ENCODE data around the gene XCL1.

- TF ChIP-seq, protein P1, sequence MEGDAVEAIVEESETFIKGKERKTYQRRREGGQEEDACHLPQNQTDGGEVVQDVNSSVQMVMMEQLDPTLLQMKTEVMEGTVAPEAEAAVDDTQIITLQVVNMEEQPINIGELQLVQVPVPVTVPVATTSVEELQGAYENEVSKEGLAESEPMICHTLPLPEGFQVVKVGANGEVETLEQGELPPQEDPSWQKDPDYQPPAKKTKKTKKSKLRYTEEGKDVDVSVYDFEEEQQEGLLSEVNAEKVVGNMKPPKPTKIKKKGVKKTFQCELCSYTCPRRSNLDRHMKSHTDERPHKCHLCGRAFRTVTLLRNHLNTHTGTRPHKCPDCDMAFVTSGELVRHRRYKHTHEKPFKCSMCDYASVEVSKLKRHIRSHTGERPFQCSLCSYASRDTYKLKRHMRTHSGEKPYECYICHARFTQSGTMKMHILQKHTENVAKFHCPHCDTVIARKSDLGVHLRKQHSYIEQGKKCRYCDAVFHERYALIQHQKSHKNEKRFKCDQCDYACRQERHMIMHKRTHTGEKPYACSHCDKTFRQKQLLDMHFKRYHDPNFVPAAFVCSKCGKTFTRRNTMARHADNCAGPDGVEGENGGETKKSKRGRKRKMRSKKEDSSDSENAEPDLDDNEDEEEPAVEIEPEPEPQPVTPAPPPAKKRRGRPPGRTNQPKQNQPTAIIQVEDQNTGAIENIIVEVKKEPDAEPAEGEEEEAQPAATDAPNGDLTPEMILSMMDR (IDR thresholded peaks at IDR 0.05) = no peak
- TF ChIP-seq POLR2A (IDR thresholded peaks at IDR 0.05) = no peak
These were observed 36.6 kb downstream of the XCL1 start for GRCh38 chr1:168613038-168613451.

All from lower leg skin (tissue), 3 donors.